ENCODE data around the gene MTMR2.

DNA sequence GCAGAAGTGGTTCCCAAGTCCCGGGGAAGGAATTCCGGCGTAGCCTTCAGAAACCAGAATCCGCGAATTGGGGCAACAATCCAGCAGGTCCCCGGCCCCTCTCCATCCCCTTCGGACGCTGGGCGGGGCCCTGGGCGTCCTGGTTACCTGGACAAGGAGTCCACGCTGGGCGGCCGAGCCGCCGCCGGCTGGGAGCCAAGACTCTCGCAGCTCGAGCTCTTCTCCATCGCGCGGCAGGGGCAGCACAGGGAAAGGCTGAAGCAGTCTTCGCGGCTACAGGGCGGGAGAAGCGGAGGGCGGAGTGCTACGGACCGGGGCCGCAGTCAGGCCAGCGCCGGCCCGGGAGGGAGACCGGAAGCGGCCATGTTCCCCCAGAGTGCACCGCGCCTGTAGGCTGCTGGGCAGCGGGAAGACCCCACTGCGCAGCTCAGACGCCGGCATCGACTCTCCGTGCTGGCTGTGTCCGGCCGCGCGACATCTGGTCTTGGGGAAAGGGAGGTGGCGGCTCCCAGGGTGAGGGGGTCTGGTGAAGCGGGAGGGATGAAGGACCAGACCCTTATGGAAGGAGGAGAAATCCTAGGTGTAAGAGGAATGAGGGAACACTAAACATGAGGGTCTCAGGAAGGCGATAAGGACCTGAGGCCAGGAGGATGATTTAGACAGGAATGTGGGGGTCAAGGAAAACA is at the start of gene MTMR2:
- TF ChIP-seq TARDBP (CRISPR knock-in tag; IDR thresholded peaks at IDR 0.05) (peak; percentile 88), JUND (CRISPR knock-in tag; IDR thresholded peaks at IDR 0.05) (no peak), TAF1 (CRISPR knock-in tag; IDR thresholded peaks at IDR 0.05) (peak; percentile 97), CEBPB (IDR thresholded peaks at IDR 0.05; ENCODE audit: borderline replicate concordance, low read depth, low read length) (no peak), CREB1 (IDR thresholded peaks at IDR 0.05) (no peak), CREB1 (CRISPR knock-in tag; IDR thresholded peaks at IDR 0.05) (no peak), EZH2 (conservative IDR thresholded peaks at IDR 0.05; ENCODE audit: low read depth, low read length) (no peak), SCMH1 (CRISPR knock-in tag; IDR thresholded peaks at IDR 0.05; ENCODE audit: borderline replicate concordance) (no peak), JARID2 (CRISPR knock-in tag; IDR thresholded peaks at IDR 0.05; ENCODE audit: insufficient replicate concordance) (peak; percentile 62), GTF2F1 (IDR thresholded peaks at IDR 0.05; ENCODE audit: low read length) (no peak)

Measured in HepG2 (cell line).